Measurements from ENCODE around the gene ZNF670. TPM values are rescaled to one million over a fixed set of nuclear protein-coding genes. Genes with fewer than 3 reads are reported as not detected.

Gene ZNF670
- 1.2 and 1.7 TPM in 2 replicates for total RNA-seq

DNA sequence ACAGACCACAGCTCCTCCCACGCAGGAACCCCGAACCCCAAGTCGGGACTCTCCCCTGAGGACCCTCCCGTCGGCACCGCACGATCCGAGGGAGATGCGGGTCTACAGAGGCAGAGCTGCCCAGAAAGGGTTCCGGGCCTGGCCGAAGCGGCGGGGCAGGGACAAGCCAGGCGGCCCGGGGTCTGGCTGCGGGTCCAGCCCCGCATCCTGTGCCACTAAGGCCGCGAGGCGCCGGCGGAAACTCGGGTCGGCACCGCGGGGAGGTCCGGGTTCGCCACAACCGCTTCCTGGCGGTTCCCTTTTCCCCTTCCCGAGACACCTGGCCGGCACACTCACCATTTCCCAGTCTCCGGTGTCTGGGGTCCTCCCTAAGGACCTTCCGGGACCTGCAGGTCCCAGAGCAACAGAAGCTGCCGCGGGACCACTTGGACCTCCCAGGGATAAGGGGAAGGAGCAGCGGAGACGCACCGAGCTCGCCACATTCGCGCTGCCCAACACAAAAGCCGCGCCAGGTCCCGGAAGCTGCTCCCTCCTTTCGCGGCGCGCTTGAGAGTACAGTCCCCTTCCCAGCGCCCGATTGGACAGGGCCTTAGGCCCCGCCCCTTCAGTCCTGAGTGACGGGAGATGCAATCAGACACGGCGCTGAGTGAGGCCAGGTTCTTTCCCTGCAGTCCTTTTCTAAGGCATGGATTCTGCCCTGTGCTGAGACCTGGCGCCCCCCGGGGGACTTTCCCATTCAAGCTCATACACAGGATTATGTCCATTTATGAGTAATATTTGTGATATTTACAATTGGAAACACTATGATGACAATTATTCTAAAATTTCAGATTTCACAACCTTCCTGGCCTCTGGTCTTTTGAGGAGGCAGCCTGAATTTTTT lies at the start of gene ZNF670:
Gene ZNF670 (minus strand): TSS at position 554 of the 883 bp plus-strand sequence. CDS start 215 bp downstream, at position 339.

DNA sequence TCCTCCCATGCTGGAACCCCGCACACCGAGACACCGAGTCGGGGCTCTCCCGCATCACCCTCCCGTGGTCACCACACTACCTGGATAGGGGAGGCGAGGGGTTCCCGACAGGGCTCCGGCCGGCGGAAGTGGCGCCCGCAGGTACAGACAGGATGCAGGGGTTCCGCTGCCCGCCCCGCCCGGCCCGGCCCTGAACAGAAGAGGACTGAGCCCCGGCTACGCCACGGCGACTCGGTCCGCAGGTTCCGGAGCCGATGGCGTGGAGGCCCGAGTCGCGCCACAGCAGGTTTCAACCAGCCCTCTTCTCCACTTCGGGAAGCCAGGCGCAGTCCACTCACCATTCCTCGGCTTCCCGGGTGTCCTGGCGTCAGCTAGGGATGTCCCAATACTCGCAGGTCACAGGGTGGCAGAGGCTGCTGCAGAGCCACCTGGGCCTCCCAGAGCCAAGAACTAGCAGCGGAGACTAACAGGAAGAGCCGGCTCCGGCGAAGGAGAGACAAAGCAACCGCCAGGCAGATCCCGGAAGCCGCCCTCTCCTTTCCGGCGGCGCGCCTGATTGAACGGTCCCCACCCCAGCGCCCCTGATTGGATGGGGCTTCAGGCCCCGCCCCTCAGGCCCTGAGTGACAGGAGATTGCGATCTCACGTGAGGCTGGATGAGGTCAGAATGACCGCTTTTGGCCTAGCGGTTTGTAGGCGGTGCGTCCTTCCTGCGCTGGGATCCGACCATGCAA lies 25.4 kb upstream of the ZNF670 start, which contains the start of gene ZNF669:
Gene ZNF669 (minus strand): TSS at position 498 of the 733 bp plus-strand sequence. CDS start 157 bp downstream, at position 341.

Other genes with a start within 250 kb of the ZNF670 start
- 22.6 and 23.4 TPM in 2 replicates for gene AHCTF1, start 146.9 kb downstream of the ZNF670 start, total RNA-seq
- gene ZNF695, start 70.8 kb downstream of the ZNF670 start, total RNA-seq = 1.4 and 2.2 TPM in 2 replicates
- 6.3 and 6.8 TPM in 2 replicates for gene ZNF669, start 25.5 kb upstream of the ZNF670 start, total RNA-seq
- 10.9 and 20.1 TPM in 2 replicates for gene ZNF124, start 93.2 kb upstream of the ZNF670 start, total RNA-seq
- not detected in 2 replicates for gene VN1R5, start 177.3 kb upstream of the ZNF670 start, total RNA-seq